Stomach (tissue), 9 donors: ENCODE results near the gene ABCC8. TPM values are rescaled to one million over a fixed set of nuclear protein-coding genes. Genes with fewer than 3 reads are reported as not detected.

ENCODE experiments used
- DNase-seq, 2 donors: peaks; one replicate each; pipeline versions ENCODE4 v3.0.0 to v3.0.0-alpha.2; 2013 to 2019
- H3K27ac ChIP-seq, 5 donors: fragments of 200-600 bp in 4 of 5; sonication (generic) in 4 of 5; one replicate each; pipeline ENCODE4 v1.5.1; 2013 to 2019; ENCODE audit warnings: mild to moderate bottlenecking in 1 of 5, moderate library complexity in 1 of 5
- H3K27me3 ChIP-seq, 3 donors: fragments of 200-600 bp; sonication (generic); one replicate each; pipeline ENCODE4 v1.5.1; 2017 to 2019; ENCODE audit warnings: mixed run types in 1 of 3
- H3K36me3 ChIP-seq, 4 donors: fragments of 200-600 bp; sonication (generic); 1 replicate in 3 of 4; 2 replicates in 1 of 4; pipeline ENCODE4 v1.5.1; 2016 to 2019
- H3K4me1 ChIP-seq, 4 donors: fragments of 200-600 bp; sonication (generic); one replicate each; pipeline ENCODE4 v1.5.1; 2016 to 2019
- H3K4me3 ChIP-seq, 4 donors: fragments of 200-600 bp; sonication (generic) in 3 of 4; one replicate each; pipeline ENCODE4 v1.5.1; 2016 to 2019; ENCODE audit warnings: mild to moderate bottlenecking in 1 of 4
- H3K9me3 ChIP-seq, 4 donors: fragments of 200-600 bp; sonication (generic); one replicate each; pipeline ENCODE4 v1.5.1; 2016 to 2019
- EP300 ChIP-seq: sonication (generic); formaldehyde crosslinking; IDR thresholded peaks from one replicate; pipeline ENCODE4 v1.6.1; 2017; ENCODE audit warnings: antibody characterized with exemption
- POLR2A ChIP-seq, 4 donors: fragments of 450-650 bp; IDR thresholded peaks; one replicate each; pipeline ENCODE4 v1.6.1; 2016; ENCODE audit warnings: antibody characterized with exemption in 4 of 4, control low read depth in 2 of 4, mild to moderate bottlenecking in 1 of 4, moderate library complexity in 1 of 4
- POLR2AphosphoS5 ChIP-seq, 3 donors: sonication (generic); formaldehyde crosslinking; IDR thresholded peaks; one replicate each; pipeline ENCODE4 v1.6.1; 2016; ENCODE audit warnings: antibody characterized with exemption in 3 of 3
- WGBS, 5 donors: extraction: QIAGEN DNeasy Blood & Tissue Kit in 3 of 5; methylation state at CpG; one replicate each; pipeline versions ENCODE4 v1.1.5 to v1.1.7; 2013 to 2018; 5-methylcytosine and 5-hydroxymethylcytosine counted together
- intact Hi-C: fragments of 100-400 bp; cut with DNase I; formaldehyde crosslinking; loops from one replicate; pipeline ENCODE4 v1.15.1; 2023; ENCODE audit warnings: low total_unique reads
- polyA plus RNA-seq, 3 donors: library from polyadenylated mRNA; stranded (reverse); fragments of 200-250 nt; gene quantifications; one replicate each; pipeline ENCODE4 v1.2.3, GENCODE V29; 2013
- total RNA-seq, 5 donors: library from RNA; depleted of rRNA; stranded (reverse); fragments of >200 nt; gene quantifications; one replicate each; pipeline versions ENCODE4 v1.1.0 to v1.2.3, GENCODE V29; 2014 to 2016
- TF ChIP-seq, protein P1 (sequence below), 7 experiments: fragments of 450-650 bp in 4 of 7; fragments of 200-600 bp in 3 of 7; sonication (generic) in 3 of 7; IDR thresholded peaks; one replicate each; pipeline ENCODE4 v1.5.1; 2016 to 2019; ENCODE audit warnings: antibody characterized with exemption in 7 of 7, control low read depth in 2 of 7, mild to moderate bottlenecking in 1 of 7
- donor health status: healthy with polysubstance abuse.
- donor health status: Bipolar disorder and iron deficiency.
- donor health status: healthy.

Gene ABCC8
- total and polyA plus RNA-seq, 8 donors = 3.9 to 69.6 (median 32.1) TPM; not detected in 1

- Histone ChIP-seq H3K27ac (no peak overlapping the region), H3K4me1 (no peaks in the 10 kb centered on the region), H3K4me3 (no peak overlapping the region), H3K9me3 (peaks cover 9 to 31% (median 28%) of the 10 kb centered on the region in 4 donors), H3K27me3 (no peaks in the 10 kb centered on the region), H3K36me3 (peaks cover 17 to 62% (median 43%) of the 10 kb centered on the region in 4 donors)
- DNase-seq = no peak
- TF ChIP-seq POLR2A (IDR thresholded peaks at IDR 0.05) (no peak), POLR2AphosphoS5 (IDR thresholded peaks at IDR 0.05) (no peak), EP300 (no peak)
- intact Hi-C loops = no loop called here
- 66 to 79% (median 75%) methylated on average over 3 of the region's 3 CpGs for WGBS, 5 donors
These were observed 100.2 kb downstream of the ABCC8 start for GRCh38 chr11:17376493-17376892.

GRCh38 chr11:17375547-17375946, 101.1 kb downstream of the ABCC8 start:
- intact Hi-C loops = no loop called here
- Histone ChIP-seq H3K9me3 (peaks cover 15 to 40% (median 37%) of the 10 kb centered on the region in 4 donors), H3K27me3 (no peaks in the 10 kb centered on the region), H3K4me1 (no peaks in the 10 kb centered on the region), H3K27ac (no peak overlapping the region), H3K36me3 (peaks cover 19 to 71% (median 53%) of the 10 kb centered on the region in 4 donors), H3K4me3 (no peak overlapping the region)
- WGBS, 5 donors = 90 to 99% (median 92%) methylated on average over 5 of the region's 5 CpGs
- TF ChIP-seq, protein P1, sequence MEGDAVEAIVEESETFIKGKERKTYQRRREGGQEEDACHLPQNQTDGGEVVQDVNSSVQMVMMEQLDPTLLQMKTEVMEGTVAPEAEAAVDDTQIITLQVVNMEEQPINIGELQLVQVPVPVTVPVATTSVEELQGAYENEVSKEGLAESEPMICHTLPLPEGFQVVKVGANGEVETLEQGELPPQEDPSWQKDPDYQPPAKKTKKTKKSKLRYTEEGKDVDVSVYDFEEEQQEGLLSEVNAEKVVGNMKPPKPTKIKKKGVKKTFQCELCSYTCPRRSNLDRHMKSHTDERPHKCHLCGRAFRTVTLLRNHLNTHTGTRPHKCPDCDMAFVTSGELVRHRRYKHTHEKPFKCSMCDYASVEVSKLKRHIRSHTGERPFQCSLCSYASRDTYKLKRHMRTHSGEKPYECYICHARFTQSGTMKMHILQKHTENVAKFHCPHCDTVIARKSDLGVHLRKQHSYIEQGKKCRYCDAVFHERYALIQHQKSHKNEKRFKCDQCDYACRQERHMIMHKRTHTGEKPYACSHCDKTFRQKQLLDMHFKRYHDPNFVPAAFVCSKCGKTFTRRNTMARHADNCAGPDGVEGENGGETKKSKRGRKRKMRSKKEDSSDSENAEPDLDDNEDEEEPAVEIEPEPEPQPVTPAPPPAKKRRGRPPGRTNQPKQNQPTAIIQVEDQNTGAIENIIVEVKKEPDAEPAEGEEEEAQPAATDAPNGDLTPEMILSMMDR (IDR thresholded peaks at IDR 0.05) = no peak
- TF ChIP-seq POLR2A (IDR thresholded peaks at IDR 0.05) = no peak
- TF ChIP-seq POLR2AphosphoS5 (IDR thresholded peaks at IDR 0.05) = no peak
- TF ChIP-seq EP300 = no peak
- no peak for DNase-seq

- intact Hi-C loops = no loop called here
- Histone ChIP-seq H3K9me3 (peaks cover 24 to 66% (median 55%) of the 10 kb centered on the region in 4 donors), H3K27ac (no peak overlapping the region), H3K27me3 (no peaks in the 10 kb centered on the region), H3K4me1 (no peaks in the 10 kb centered on the region), H3K4me3 (no peak overlapping the region), H3K36me3 (peaks cover 36 to 96% (median 80%) of the 10 kb centered on the region in 4 donors)
- TF ChIP-seq POLR2AphosphoS5 (IDR thresholded peaks at IDR 0.05) (no peak), EP300 (no peak), POLR2A (IDR thresholded peaks at IDR 0.05) (no peak)
- TF ChIP-seq, protein P1 (IDR thresholded peaks at IDR 0.05) = no peak
- 55 to 64% (median 62%) methylated on average over 3 of the region's 3 CpGs for WGBS, 5 donors
- no peak for DNase-seq
These were observed 105.0 kb downstream of the ABCC8 start for GRCh38 chr11:17371614-17372013.

- intact Hi-C loops = no loop called here
- peaks cover 36 to 91% (median 88%) of the 10 kb centered on the region in 4 donors for H3K36me3 ChIP-seq
- WGBS, 5 donors = 78 to 96% (median 92%) methylated on average over 2 of the region's 2 CpGs
- no peak overlapping the region for H3K4me3 ChIP-seq
- TF ChIP-seq, protein P1 (IDR thresholded peaks at IDR 0.05) = no peak
- TF ChIP-seq POLR2AphosphoS5 (IDR thresholded peaks at IDR 0.05) (no peak), POLR2A (IDR thresholded peaks at IDR 0.05) (no peak), EP300 (no peak)
- no peak overlapping the region for H3K27ac ChIP-seq
- no peaks in the 10 kb centered on the region for H3K4me1 ChIP-seq
- H3K9me3 ChIP-seq = peaks cover 24 to 66% (median 55%) of the 10 kb centered on the region in 4 donors
- H3K27me3 ChIP-seq = no peaks in the 10 kb centered on the region
- no peak for DNase-seq
These were observed 106.9 kb downstream of the ABCC8 start for GRCh38 chr11:17369684-17370243.

DNA sequence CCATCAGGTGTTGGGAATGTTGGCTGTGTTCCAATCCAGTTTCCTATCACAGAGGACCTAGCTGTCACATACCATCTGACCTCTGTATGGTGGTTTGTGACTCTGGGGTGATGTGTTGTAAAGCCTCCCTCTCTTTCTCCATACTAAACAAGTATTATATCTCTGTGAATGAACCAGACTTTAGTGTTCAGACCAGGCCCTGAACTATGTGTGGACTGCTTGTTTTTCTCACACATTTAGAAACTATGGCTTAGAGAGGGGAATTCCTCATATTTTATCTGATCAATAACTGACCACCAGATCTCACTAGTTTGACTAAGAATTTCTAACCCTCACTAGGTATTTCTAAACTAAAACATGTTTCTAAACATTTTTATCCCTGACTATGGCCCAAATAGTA, 107.6 kb downstream of the ABCC8 start:
- intact Hi-C loops = no loop called here
- no peaks in the 10 kb centered on the region for H3K27me3 ChIP-seq
- no peaks in the 10 kb centered on the region for H3K4me1 ChIP-seq
- peaks cover 36 to 89% (median 83%) of the 10 kb centered on the region in 4 donors for H3K36me3 ChIP-seq
- TF ChIP-seq POLR2AphosphoS5 (IDR thresholded peaks at IDR 0.05) (no peak), EP300 (no peak), POLR2A (IDR thresholded peaks at IDR 0.05) (no peak)
- TF ChIP-seq, protein P1 (IDR thresholded peaks at IDR 0.05) = no peak
- H3K27ac ChIP-seq = no peak overlapping the region
- DNase-seq = no peak
- H3K9me3 ChIP-seq = peaks cover 24 to 61% (median 53%) of the 10 kb centered on the region in 4 donors
- no peak overlapping the region for H3K4me3 ChIP-seq
